GM18526 (cell line): ENCODE results near the gene ANGPTL1.

ENCODE experiments used
- POLR2A ChIP-seq: IDR thresholded peaks from 3 replicates; pipeline ENCODE4 v1.6.1; 2011; ENCODE audit not compliant: insufficient read length; ENCODE audit errors: extremely low read depth

Gene ANGPTL1

DNA sequence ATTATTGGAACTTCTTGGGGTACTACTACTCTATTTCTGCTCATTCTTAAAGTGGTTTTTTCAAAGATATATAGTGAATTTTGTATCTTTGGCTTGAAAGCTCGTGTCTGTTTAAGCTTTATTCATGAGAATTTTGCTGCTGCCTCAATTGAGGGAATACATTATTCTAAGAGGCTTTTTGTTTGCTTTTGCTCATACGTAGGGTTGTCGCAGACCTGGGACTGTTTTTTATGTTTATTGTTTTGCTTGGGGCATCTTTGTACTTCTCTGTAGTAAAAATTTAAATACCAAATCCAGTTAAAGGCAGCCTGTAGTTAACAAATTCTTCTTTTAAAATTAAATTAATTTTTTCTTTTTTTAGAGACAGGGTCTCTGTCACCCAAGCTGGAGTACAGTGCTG, 62.3 kb downstream of the ANGPTL1 start:
- TF ChIP-seq POLR2A = no peak

DNA sequence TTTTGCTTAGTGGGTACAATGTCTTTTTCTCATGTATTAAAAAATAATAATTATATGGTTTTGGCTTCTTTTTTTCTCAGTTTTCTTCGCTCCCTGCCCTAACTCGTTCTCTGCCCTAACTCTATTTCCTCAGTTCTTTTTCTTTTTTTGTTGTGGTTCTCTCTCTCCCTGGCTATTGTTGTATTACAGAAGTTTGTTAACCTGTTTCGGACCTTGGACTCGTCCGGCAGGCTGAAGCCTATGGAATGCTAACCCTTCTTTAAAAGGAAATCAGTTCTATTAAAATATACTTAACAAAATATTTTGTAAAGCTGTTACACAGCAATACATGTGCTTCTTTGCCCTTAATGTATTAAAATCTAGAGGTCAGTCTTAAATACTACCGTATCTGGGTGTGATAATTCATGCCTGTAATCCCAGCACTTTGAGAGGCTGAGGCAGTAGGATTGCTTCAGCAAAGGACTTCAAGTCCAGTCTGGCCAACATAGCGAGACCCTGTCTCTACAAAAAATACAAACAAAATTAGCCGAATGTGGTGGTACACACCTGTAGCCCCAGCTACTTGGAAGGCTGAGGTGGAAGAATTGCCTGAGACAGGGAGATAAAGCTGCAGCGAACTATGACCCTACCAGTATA, 64.1 kb downstream of the ANGPTL1 start:
- no peak for TF ChIP-seq POLR2A

DNA sequence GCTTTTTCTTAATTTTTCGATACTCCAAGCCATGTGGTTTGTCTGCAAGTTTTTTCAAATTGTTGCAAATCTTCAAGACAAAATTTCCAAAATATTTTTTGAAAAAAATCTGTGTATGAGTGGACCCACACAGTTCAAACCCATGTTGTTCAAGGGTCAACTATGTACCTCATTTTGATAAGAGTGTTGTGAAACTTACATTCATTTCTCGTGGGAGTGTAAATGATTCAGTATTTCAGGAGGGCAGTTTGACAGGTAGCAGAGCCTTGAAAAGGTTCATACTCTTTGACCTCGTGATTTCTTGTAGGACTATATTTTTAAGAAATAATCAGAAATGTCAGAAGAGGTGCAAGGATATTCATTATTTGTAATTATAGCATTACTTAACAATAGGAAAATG, 68.0 kb downstream of the ANGPTL1 start:
- TF ChIP-seq POLR2A = no peak
